ENCODE results near the gene ITGAD. TPM values are rescaled to one million over a fixed set of nuclear protein-coding genes. Genes with fewer than 3 reads are reported as not detected.

Gene ITGAD
- total and polyA plus RNA-seq, 2 of the 13 experiments (the other 11 are each of a cell fraction or from before 2014, with no cell fraction given), result not detected

DNA sequence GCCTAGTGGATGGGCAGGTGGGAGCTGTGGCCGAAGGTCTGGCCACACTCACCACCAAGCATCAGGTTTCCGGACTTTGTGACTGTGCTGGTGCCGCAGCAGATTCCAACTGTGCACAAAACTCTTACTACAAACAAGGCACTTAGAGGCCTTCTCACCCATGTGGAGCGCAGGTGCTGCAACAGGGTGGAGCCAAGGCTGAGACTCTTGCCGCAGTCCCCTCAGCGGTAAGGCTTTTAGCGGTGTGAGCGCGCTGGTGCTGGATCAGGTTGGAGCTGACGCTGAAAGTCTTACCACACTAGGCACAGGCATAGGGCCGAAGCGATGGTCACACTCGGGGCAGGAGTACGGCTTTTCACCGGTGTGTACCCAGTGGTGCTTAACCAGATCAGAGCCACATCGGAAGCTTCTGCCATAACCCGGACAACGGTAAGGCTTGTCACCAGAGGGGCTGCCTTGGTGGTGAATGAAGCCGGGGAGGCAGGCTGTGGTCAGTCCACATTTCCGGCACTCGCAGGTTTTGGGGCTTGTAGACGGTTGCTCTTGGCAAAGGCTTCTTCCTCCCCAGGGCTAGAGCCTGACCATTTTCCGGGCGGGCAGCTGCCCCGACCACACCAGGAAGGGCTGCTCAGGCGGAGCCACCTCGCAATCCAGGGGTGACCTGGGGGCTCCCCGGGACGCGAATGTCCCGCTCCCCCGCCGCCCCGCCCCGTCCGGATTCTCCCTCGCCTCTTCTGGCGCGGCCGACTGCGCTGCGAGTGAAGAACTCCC is 65.1 kb downstream of the ITGAD start (continued):
- peak; percentile 88; the same call in 1 of the 2 replicates for TF ChIP-seq ZNF280D (CRISPR knock-in tag; IDR thresholded peaks at IDR 0.05)
- TF ChIP-seq MAX (IDR thresholded peaks at IDR 0.05), result peak; percentile 95
- peak; percentile 91; the same call in 1 of the 2 replicates for TF ChIP-seq KLF11 (CRISPR knock-in tag; IDR thresholded peaks at IDR 0.05)
- TF ChIP-seq MIER3 (CRISPR knock-in tag; IDR thresholded peaks at IDR 0.05; ENCODE audit: borderline replicate concordance), result peak; percentile 63; the same call in 1 of the 2 replicates
- TF ChIP-seq MXI1 (IDR thresholded peaks at IDR 0.05; ENCODE audit: borderline replicate concordance, low read depth, low read length), result peak; percentile 91; the same call in 1 of the 3 replicates
- TF ChIP-seq HDAC6 (IDR thresholded peaks at IDR 0.05; ENCODE audit: low read depth, low read length), result no peak
- TF ChIP-seq, protein P1, sequence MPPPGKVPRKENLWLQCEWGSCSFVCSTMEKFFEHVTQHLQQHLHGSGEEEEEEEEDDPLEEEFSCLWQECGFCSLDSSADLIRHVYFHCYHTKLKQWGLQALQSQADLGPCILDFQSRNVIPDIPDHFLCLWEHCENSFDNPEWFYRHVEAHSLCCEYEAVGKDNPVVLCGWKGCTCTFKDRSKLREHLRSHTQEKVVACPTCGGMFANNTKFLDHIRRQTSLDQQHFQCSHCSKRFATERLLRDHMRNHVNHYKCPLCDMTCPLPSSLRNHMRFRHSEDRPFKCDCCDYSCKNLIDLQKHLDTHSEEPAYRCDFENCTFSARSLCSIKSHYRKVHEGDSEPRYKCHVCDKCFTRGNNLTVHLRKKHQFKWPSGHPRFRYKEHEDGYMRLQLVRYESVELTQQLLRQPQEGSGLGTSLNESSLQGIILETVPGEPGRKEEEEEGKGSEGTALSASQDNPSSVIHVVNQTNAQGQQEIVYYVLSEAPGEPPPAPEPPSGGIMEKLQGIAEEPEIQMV (CRISPR knock-in tag; IDR thresholded peaks at IDR 0.05; ENCODE audit: low read depth), result peak; percentile 96
- TF ChIP-seq KLF6 (CRISPR knock-in tag; IDR thresholded peaks at IDR 0.05), result no peak
- no peak for TF ChIP-seq ATF7 (IDR thresholded peaks at IDR 0.05)
- no peak for TF ChIP-seq ATF7 (CRISPR knock-in tag; IDR thresholded peaks at IDR 0.05)
- TF ChIP-seq ZFP1 (CRISPR knock-in tag; IDR thresholded peaks at IDR 0.05), result peak; percentile 88
- TF ChIP-seq AKAP8 (CRISPR knock-in tag; IDR thresholded peaks at IDR 0.05), result peak; percentile 76; the same call in 1 of the 2 replicates
- no peak for TF ChIP-seq RARG (CRISPR knock-in tag; IDR thresholded peaks at IDR 0.05; ENCODE audit: low read depth)
- TF ChIP-seq GFI1 (CRISPR knock-in tag; IDR thresholded peaks at IDR 0.05; ENCODE audit: borderline replicate concordance), result peak; percentile 62; the same call in 1 of the 2 replicates
- TF ChIP-seq CBX5 (CRISPR knock-in tag; IDR thresholded peaks at IDR 0.05; ENCODE audit: borderline replicate concordance), result peak; percentile 94
- TF ChIP-seq HDAC2 (CRISPR knock-in tag; IDR thresholded peaks at IDR 0.05), result peak; percentile 95
- no peak for TF ChIP-seq ZNF142 (CRISPR knock-in tag; IDR thresholded peaks at IDR 0.05)
- TF ChIP-seq, protein P2, sequence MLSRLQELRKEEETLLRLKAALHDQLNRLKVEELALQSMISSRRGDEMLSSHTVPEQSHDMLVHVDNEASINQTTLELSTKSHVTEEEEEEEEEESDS (CRISPR knock-in tag; IDR thresholded peaks at IDR 0.05; ENCODE audit: borderline replicate concordance), result no peak
- TF ChIP-seq TBX2 (CRISPR knock-in tag; IDR thresholded peaks at IDR 0.05; ENCODE audit: borderline replicate concordance), result peak; percentile 98

Measured in HepG2 (cell line).